Panc1 (cell line): Measurements from ENCODE around the gene RBP2. TPM values are rescaled to one million over a fixed set of nuclear protein-coding genes. Genes with fewer than 3 reads are reported as not detected.

Source experiments
- ATAC-seq: fragments of 200-7000 bp; cut with Tn5 transposase; 2 replicates; pipeline ENCODE4 v1.9.1; 2020; ENCODE audit warnings: mild to moderate bottlenecking, moderate library complexity
- BruUV-seq: library from RNA; stranded (reverse); fragments of 400-500 nt; replicated peaks from 2 replicates; lab custom pipeline; 2021; lab: Mats Ljungman, UMichigan
- CTCF ChIA-PET: fragments of 300-600 bp; sonication (Branson Sonifier 250); formaldehyde crosslinking; loops from one replicate; lab custom pipeline; 2022; ENCODE audit warnings: antibody characterized with exemption; lab: Charles Lee
- POLR2A ChIA-PET: fragments of 300-600 bp; sonication (Branson Sonifier 250); formaldehyde crosslinking; loops from one replicate; lab custom pipeline; 2022; ENCODE audit warnings: antibody characterized with exemption; lab: Charles Lee
- DNase-seq: peaks from one replicate; pipeline ENCODE4 v3.0.0-alpha.2; 2010; ENCODE audit warnings: low read depth, low spot score
- H3K27ac ChIP-seq: 2 replicates; pipeline ENCODE4 v1.5.1; 2011; ENCODE audit warnings: mild to moderate bottlenecking, low read length, inconsistent platforms
- H3K27me3 ChIP-seq: fragments of 200-500 bp; sonication (Bioruptor generic); 2 replicates; pipeline ENCODE4 v1.6.0; 2014; ENCODE audit warnings: low read length, inconsistent platforms; ENCODE audit not compliant: control insufficient read depth, insufficient read depth
- H3K36me3 ChIP-seq: fragments of 200-500 bp; sonication (Bioruptor generic); 2 replicates; pipeline ENCODE4 v1.5.1; 2014; ENCODE audit warnings: inconsistent platforms, mild to moderate bottlenecking, low read length, moderate library complexity; ENCODE audit not compliant: control insufficient read depth, insufficient read depth
- H3K4me1 ChIP-seq: 2 replicates; pipeline ENCODE4 v1.5.1; 2011; ENCODE audit warnings: inconsistent platforms, mild to moderate bottlenecking, low read length, moderate library complexity; ENCODE audit not compliant: control insufficient read depth, insufficient read depth
- H3K4me3 ChIP-seq, 2 experiments: 2 replicates each; pipeline ENCODE4 v1.5.1; 2011 to 2012; ENCODE audit warnings: low read depth in 2 of 2, low read length in 2 of 2, mild to moderate bottlenecking in 2 of 2, inconsistent platforms in 1 of 2, moderate library complexity in 1 of 2
- H3K9me3 ChIP-seq: fragments of 200-500 bp; sonication (Bioruptor generic); 2 replicates; pipeline ENCODE4 v1.5.1; 2014; ENCODE audit warnings: low read depth, mild to moderate bottlenecking, inconsistent platforms, low read length, moderate library complexity; ENCODE audit not compliant: control insufficient read depth, insufficient read depth
- POLR2AphosphoS5 ChIP-seq: IDR thresholded peaks from 2 replicates; pipeline ENCODE4 v1.6.1; 2012; ENCODE audit warnings: mild to moderate bottlenecking, low read depth, low read length, moderate library complexity
- SIN3A ChIP-seq: IDR thresholded peaks from 2 replicates; pipeline ENCODE4 v1.6.1; 2012; ENCODE audit warnings: low read depth, mild to moderate bottlenecking, low read length, moderate library complexity, borderline replicate concordance; ENCODE audit not compliant: insufficient read depth
- TCF7L2 ChIP-seq: IDR thresholded peaks from 2 replicates; pipeline ENCODE4 v1.6.1; 2011; ENCODE audit warnings: mild to moderate bottlenecking, low read depth, low read length, inconsistent platforms
- in situ Hi-C: cut with HindIII; loops from 2 replicates; pipeline ENCODE4 v1.10.0; 2016; ENCODE audit warnings: low sequenced_read_pairs, low pct_unique_long_range_greater_than_20kb
- intact Hi-C: fragments of 100-400 bp; cut with micrococcal nuclease; formaldehyde crosslinking; loops from one replicate; pipeline ENCODE4 v1.10.0; 2022; ENCODE audit not compliant: unreplicated experiment
- total RNA-seq: library from RNA; stranded (reverse); gene quantifications from one replicate; pipeline ENCODE4 v1.2.1, GENCODE V29; 2021; ENCODE audit not compliant: unreplicated experiment
- TF ChIP-seq, protein P1 (sequence below): fragments of 450-650 bp; IDR thresholded peaks from 2 replicates; pipeline ENCODE4 v1.5.1; 2017; ENCODE audit warnings: mild to moderate bottlenecking
- TF ChIP-seq, protein P2 (sequence below), 2 experiments: IDR thresholded peaks; 2 replicates each; pipeline ENCODE4 v1.6.1; 2011 to 2012; ENCODE audit warnings: low read depth in 2 of 2, control low read depth in 1 of 2, low read length in 1 of 2, mild to moderate bottlenecking in 1 of 2, moderate library complexity in 1 of 2; ENCODE audit not compliant: insufficient read depth in 1 of 2

The RBP2 gene
- total RNA-seq, 1 experiment from 2014 or later = not detected

DNA sequence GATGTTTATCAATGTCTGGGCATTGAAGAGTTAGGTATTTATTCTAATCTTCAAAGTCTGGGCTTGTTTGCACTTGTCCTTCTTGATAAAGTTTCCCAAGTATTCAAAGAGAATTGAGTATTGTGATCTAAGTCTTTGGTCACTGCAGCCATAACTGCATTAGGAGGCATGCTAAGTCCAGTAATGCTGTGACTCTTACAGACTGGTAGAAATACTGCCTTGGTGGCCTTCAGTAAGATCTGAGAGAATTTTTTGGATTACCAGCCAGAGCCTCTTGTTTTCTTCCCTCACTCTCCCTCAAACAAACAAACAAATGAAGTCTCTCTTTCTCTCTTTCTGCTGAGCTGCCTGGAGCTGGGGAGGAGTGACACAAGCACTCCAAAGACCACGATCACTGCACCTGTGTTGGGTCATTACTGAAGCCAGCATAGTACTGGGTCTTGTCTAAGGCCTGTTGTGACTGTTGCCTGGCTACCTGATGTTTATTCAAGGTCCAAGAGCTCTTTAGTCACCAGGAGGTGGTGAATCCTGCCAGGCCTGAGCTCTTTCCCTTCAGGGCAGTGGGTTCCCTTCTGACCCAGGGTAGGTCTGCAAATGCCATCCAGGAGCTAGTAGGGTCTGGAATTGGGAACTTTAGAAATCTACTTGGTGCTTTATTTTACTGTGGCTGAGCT lies 14.8 kb upstream of the RBP2 start:
- Histone ChIP-seq H3K36me3 (no peaks in the 10 kb centered on the region), H3K4me3 (no peak overlapping the region), H3K9me3 (no peaks in the 10 kb centered on the region), H3K27ac (no peak overlapping the region), H3K4me1 (no peaks in the 10 kb centered on the region), H3K27me3 (no peaks in the 10 kb centered on the region)
- TF ChIP-seq, protein P1, sequence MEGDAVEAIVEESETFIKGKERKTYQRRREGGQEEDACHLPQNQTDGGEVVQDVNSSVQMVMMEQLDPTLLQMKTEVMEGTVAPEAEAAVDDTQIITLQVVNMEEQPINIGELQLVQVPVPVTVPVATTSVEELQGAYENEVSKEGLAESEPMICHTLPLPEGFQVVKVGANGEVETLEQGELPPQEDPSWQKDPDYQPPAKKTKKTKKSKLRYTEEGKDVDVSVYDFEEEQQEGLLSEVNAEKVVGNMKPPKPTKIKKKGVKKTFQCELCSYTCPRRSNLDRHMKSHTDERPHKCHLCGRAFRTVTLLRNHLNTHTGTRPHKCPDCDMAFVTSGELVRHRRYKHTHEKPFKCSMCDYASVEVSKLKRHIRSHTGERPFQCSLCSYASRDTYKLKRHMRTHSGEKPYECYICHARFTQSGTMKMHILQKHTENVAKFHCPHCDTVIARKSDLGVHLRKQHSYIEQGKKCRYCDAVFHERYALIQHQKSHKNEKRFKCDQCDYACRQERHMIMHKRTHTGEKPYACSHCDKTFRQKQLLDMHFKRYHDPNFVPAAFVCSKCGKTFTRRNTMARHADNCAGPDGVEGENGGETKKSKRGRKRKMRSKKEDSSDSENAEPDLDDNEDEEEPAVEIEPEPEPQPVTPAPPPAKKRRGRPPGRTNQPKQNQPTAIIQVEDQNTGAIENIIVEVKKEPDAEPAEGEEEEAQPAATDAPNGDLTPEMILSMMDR = no peak
- TF ChIP-seq TCF7L2 (no peak), POLR2AphosphoS5 (no peak), SIN3A (no peak)
- TF ChIP-seq, protein P2, sequence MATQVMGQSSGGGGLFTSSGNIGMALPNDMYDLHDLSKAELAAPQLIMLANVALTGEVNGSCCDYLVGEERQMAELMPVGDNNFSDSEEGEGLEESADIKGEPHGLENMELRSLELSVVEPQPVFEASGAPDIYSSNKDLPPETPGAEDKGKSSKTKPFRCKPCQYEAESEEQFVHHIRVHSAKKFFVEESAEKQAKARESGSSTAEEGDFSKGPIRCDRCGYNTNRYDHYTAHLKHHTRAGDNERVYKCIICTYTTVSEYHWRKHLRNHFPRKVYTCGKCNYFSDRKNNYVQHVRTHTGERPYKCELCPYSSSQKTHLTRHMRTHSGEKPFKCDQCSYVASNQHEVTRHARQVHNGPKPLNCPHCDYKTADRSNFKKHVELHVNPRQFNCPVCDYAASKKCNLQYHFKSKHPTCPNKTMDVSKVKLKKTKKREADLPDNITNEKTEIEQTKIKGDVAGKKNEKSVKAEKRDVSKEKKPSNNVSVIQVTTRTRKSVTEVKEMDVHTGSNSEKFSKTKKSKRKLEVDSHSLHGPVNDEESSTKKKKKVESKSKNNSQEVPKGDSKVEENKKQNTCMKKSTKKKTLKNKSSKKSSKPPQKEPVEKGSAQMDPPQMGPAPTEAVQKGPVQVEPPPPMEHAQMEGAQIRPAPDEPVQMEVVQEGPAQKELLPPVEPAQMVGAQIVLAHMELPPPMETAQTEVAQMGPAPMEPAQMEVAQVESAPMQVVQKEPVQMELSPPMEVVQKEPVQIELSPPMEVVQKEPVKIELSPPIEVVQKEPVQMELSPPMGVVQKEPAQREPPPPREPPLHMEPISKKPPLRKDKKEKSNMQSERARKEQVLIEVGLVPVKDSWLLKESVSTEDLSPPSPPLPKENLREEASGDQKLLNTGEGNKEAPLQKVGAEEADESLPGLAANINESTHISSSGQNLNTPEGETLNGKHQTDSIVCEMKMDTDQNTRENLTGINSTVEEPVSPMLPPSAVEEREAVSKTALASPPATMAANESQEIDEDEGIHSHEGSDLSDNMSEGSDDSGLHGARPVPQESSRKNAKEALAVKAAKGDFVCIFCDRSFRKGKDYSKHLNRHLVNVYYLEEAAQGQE (IDR thresholded peaks at IDR 0.05; ENCODE audit: insufficient read depth in 1 of 2, low read depth in 2 of 2, low read length in 1 of 2) = no peak
- no peak for ATAC-seq
- DNase-seq = no peak
- in situ Hi-C loops = no loop called here
- POLR2A ChIA-PET = no interaction called here
- CTCF ChIA-PET = no interaction called here
- BruUV-seq = no TSS peak
- intact Hi-C loops = no loop called here

DNA sequence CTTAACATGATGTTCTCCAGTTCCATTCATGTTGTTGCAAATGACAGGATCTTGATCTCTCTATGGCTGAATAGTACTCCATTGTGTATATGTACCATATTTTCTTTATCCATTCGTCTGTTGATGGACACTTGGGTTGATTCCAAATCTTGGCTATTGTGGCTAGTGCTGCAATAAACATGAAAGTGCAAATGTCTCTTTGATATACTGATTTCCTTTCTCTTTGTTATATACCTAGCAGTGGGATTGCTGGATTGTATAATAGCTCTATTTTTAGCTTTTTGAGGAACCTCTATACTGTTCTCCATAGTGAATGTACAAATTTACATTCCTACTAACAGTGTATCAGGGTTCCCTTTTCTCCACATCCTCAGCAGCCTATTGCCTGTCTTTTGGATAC lies 5.9 kb upstream of the RBP2 start:
- CTCF ChIA-PET = no interaction called here
- BruUV-seq = no TSS peak

More for the DNA sequence above, 5.9 kb upstream of the RBP2 start:
- intact Hi-C loops (no loop called here), in situ Hi-C loops (no loop called here)
- Histone ChIP-seq H3K27ac (no peak overlapping the region), H3K4me1 (no peaks in the 10 kb centered on the region), H3K36me3 (no peaks in the 10 kb centered on the region), H3K9me3 (no peaks in the 10 kb centered on the region), H3K27me3 (no peaks in the 10 kb centered on the region), H3K4me3 (no peak overlapping the region)
- ATAC-seq (no peak), DNase-seq (no peak)
- TF ChIP-seq, protein P2 (IDR thresholded peaks at IDR 0.05; ENCODE audit: insufficient read depth in 1 of 2, low read depth in 2 of 2, low read length in 1 of 2) = no peak
- TF ChIP-seq SIN3A = no peak
- TF ChIP-seq, protein P1 = no peak
- no peak for TF ChIP-seq POLR2AphosphoS5
- no peak for TF ChIP-seq TCF7L2
- POLR2A ChIA-PET = no interaction called here
